Measurements from ENCODE around the gene SRMS.
"Not testable (repeated sequence)": the region's sequence is repeated elsewhere in the genome, so short reads cannot be mapped to it uniquely, and the experiment has no call there.

SRMS gene

GRCh38 chr20:63565021-63565698, 17.6 kb upstream of the SRMS start:
- DNase-seq, result no peak

GRCh38 chr20:63564036-63564810, 16.7 kb upstream of the SRMS start:
- DNase-seq, result no peak

GRCh38 chr20:63563225-63563935, 15.8 kb upstream of the SRMS start:
- DNase-seq, result no peak

GRCh38 chr20:63562461-63563224, 15.1 kb upstream of the SRMS start:
- no peak for DNase-seq

GRCh38 chr20:63561624-63562396, 14.3 kb upstream of the SRMS start:
- DNase-seq, result no peak

GRCh38 chr20:63560856-63561609, 13.5 kb upstream of the SRMS start:
- DNase-seq, result no peak

- DNase-seq, result no peak
Measured at GRCh38 chr20:63560333-63560805, 12.8 kb upstream of the SRMS start.

GRCh38 chr20:63559485-63560332, 12.2 kb upstream of the SRMS start:
- not testable (repeated sequence) for DNase-seq

GRCh38 chr20:63558804-63559484, 11.4 kb upstream of the SRMS start:
- DNase-seq, result no peak

- no peak for DNase-seq
Measured at GRCh38 chr20:63557481-63557891, 9.9 kb upstream of the SRMS start.

GRCh38 chr20:63556873-63557478, 9.4 kb upstream of the SRMS start:
- no peak for DNase-seq

- DNase-seq, result no peak
Measured at GRCh38 chr20:63555661-63556381, 8.3 kb upstream of the SRMS start.

- DNase-seq, result no peak
Measured at GRCh38 chr20:63554361-63555278, 7.1 kb upstream of the SRMS start.

- DNase-seq, result peak; percentile 37 to 42
Measured at GRCh38 chr20:63553933-63554290, 6.4 kb upstream of the SRMS start, which contains the start of gene FNDC11. Gene FNDC11, plus strand, starts transcription at chr20:63554159. Its CDS starts 1,505 bp downstream, at chr20:63555664.

GRCh38 chr20:63553251-63553932, 5.8 kb upstream of the SRMS start:
- peak; percentile 87 for DNase-seq

GRCh38 chr20:63552481-63553249, 5.1 kb upstream of the SRMS start:
- no peak for DNase-seq

All from activated CD4-positive, alpha-beta T cell treated with anti-CD3 and anti-CD28 coated beads, Interleukin-2, amount 50 U/mL, for 48 hours (primary cell).